OCI-LY1 (cell line): ENCODE data around the gene ADAMTS17.

Experiments used
- H2AFZ ChIP-seq: fragments of 200-600 bp; sonication (generic), shearing (Covaris generic); 2 replicates; pipeline ENCODE4 v1.6.0; 2014; ENCODE audit warnings: antibody characterized with exemption, mild to moderate bottlenecking, low read length
- H3F3A ChIP-seq: fragments of 200-600 bp; sonication (generic), shearing (Covaris generic); 2 replicates; pipeline ENCODE4 v1.6.0; 2014; ENCODE audit warnings: mild to moderate bottlenecking, antibody characterized with exemption, low read length, moderate library complexity; ENCODE audit not compliant: insufficient read depth
- H3K27ac ChIP-seq: fragments of 200-600 bp; sonication (generic); 2 replicates; pipeline ENCODE4 v1.5.1; 2014; ENCODE audit warnings: low read length, mixed run types, mild to moderate bottlenecking, low read depth; ENCODE audit not compliant: poor library complexity, severe bottlenecking
- H3K27me3 ChIP-seq: fragments of 200-600 bp; sonication (generic); 2 replicates; pipeline ENCODE4 v1.6.0; 2014; ENCODE audit warnings: antibody characterized with exemption, mild to moderate bottlenecking, low read length, moderate library complexity; ENCODE audit not compliant: insufficient read depth
- H3K36me3 ChIP-seq: fragments of 200-600 bp; sonication (generic); 2 replicates; pipeline ENCODE4 v1.6.1; 2014; ENCODE audit warnings: mild to moderate bottlenecking, antibody characterized with exemption, low read length, moderate library complexity, mixed read lengths; ENCODE audit not compliant: insufficient read depth
- H3K4me1 ChIP-seq: fragments of 200-600 bp; sonication (generic); 2 replicates; pipeline ENCODE4 v1.5.1; 2014; ENCODE audit warnings: mild to moderate bottlenecking, low read length, moderate library complexity; ENCODE audit not compliant: insufficient read depth, severe bottlenecking
- H3K4me2 ChIP-seq: fragments of 200-600 bp; sonication (generic), shearing (Covaris generic); 2 replicates; pipeline ENCODE4 v1.6.1; 2014; ENCODE audit warnings: low read length
- H3K4me3 ChIP-seq: fragments of 200-600 bp; sonication (generic); 2 replicates; pipeline ENCODE4 v1.5.1; 2014; ENCODE audit warnings: low read length, low read depth, mild to moderate bottlenecking, mixed read lengths; ENCODE audit not compliant: poor library complexity, severe bottlenecking
- H3K79me2 ChIP-seq: fragments of 200-600 bp; shearing (Covaris generic); 2 replicates; pipeline ENCODE4 v1.6.1; 2016; ENCODE audit warnings: mixed run types, low read length, mixed read lengths; ENCODE audit not compliant: insufficient read depth
- H3K9ac ChIP-seq: fragments of 200-600 bp; sonication (generic), shearing (Covaris generic); 2 replicates; pipeline ENCODE4 v1.6.1; 2014; ENCODE audit warnings: mild to moderate bottlenecking, low read length, mixed read lengths
- H3K9me2 ChIP-seq: fragments of 200-600 bp; sonication (generic), shearing (Covaris generic); 2 replicates; pipeline ENCODE4 v1.6.1; 2014; ENCODE audit warnings: low read depth, mild to moderate bottlenecking, low read length, mixed read lengths
- H3K9me3 ChIP-seq: fragments of 200-600 bp; shearing (Covaris generic); 2 replicates; pipeline ENCODE4 v1.6.1; 2014; ENCODE audit warnings: low read length, mixed read lengths
- H4K20me1 ChIP-seq: fragments of 200-600 bp; sonication (generic), shearing (Covaris generic); 2 replicates; pipeline ENCODE4 v1.6.0; 2016; ENCODE audit warnings: mild to moderate bottlenecking, low read length; ENCODE audit not compliant: insufficient read depth
- CTCF ChIP-seq: fragments of 200-600 bp; sonication (generic), shearing (Covaris generic); IDR thresholded peaks from 2 replicates; pipeline ENCODE4 v1.5.1; 2017; ENCODE audit warnings: mild to moderate bottlenecking, antibody characterized with exemption, low read length, moderate library complexity, mixed read lengths
- EZH2 ChIP-seq: fragments of 200-600 bp; sonication (generic), shearing (Covaris generic); IDR thresholded peaks from 2 replicates; pipeline ENCODE4 v1.8.0; 2017; ENCODE audit warnings: borderline replicate concordance, mixed run types, mild to moderate bottlenecking, antibody characterized with exemption, low read length, moderate library complexity, mixed read lengths

ADAMTS17 gene

GRCh38 chr15:100111125-100112060 lies 230.4 kb downstream of the ADAMTS17 start:
- Histone ChIP-seq H3K27me3 (no peaks in the 10 kb centered on the region), H3K4me2 (no peak overlapping the region), H2AFZ (no peak overlapping the region), H3K79me2 (no peaks in the 10 kb centered on the region), H3K9me2 (no peaks in the 10 kb centered on the region), H4K20me1 (no peaks in the 10 kb centered on the region), H3K9me3 (no peaks in the 10 kb centered on the region), H3K4me3 (no peak overlapping the region), H3K27ac (no peak overlapping the region), H3K9ac (no peak overlapping the region), H3K4me1 (peaks cover 4% of the 10 kb centered on the region), H3K36me3 (no peaks in the 10 kb centered on the region), H3F3A (no peaks in the 10 kb centered on the region)
- TF ChIP-seq EZH2 (no peak), CTCF (no peak)

- Histone ChIP-seq H3K27ac (no peak overlapping the region), H2AFZ (no peak overlapping the region), H3K36me3 (no peaks in the 10 kb centered on the region), H3K4me3 (no peak overlapping the region), H3K9ac (no peak overlapping the region), H3K4me2 (no peak overlapping the region), H3K4me1 (peaks cover 4% of the 10 kb centered on the region), H4K20me1 (no peaks in the 10 kb centered on the region), H3F3A (no peaks in the 10 kb centered on the region), H3K9me2 (no peaks in the 10 kb centered on the region), H3K9me3 (no peaks in the 10 kb centered on the region), H3K79me2 (no peaks in the 10 kb centered on the region), H3K27me3 (no peaks in the 10 kb centered on the region)
- no peak for TF ChIP-seq CTCF
- TF ChIP-seq EZH2, result no peak
These were observed 232.2 kb downstream of the ADAMTS17 start for GRCh38 chr15:100109486-100110035.

- no peaks in the 10 kb centered on the region for H3K9me2 ChIP-seq
- H3K36me3 ChIP-seq, result no peaks in the 10 kb centered on the region
- no peak overlapping the region for H3K4me2 ChIP-seq
- H3K27ac ChIP-seq, result no peak overlapping the region
- TF ChIP-seq EZH2 (no peak), CTCF (no peak)
- no peak overlapping the region for H3K4me3 ChIP-seq
- no peak overlapping the region for H3K9ac ChIP-seq
- no peaks in the 10 kb centered on the region; the same call in 1 of the 2 replicates for H3K27me3 ChIP-seq
- H3K9me3 ChIP-seq, result no peaks in the 10 kb centered on the region
- H3K4me1 ChIP-seq, result peaks cover 4% of the 10 kb centered on the region
- no peak overlapping the region for H2AFZ ChIP-seq
- no peaks in the 10 kb centered on the region for H3F3A ChIP-seq
- H3K79me2 ChIP-seq, result no peaks in the 10 kb centered on the region
- no peaks in the 10 kb centered on the region for H4K20me1 ChIP-seq
These were observed 232.9 kb downstream of the ADAMTS17 start for GRCh38 chr15:100108846-100109245.
